Stimulated activated CD8-positive, alpha-beta memory T cell treated with anti-CD3 and anti-CD28 coated beads, Interleukin-2, amount 100 ng/mL, for 1 hour (primary cell): ENCODE results near the gene PTCRA.

Experiments used
- DNase-seq, 2 donors: peaks; one replicate each; pipeline ENCODE4 v3.0.0-alpha.2; 2020; ENCODE audit warnings: low read depth in 2 of 2

PTCRA gene

DNA sequence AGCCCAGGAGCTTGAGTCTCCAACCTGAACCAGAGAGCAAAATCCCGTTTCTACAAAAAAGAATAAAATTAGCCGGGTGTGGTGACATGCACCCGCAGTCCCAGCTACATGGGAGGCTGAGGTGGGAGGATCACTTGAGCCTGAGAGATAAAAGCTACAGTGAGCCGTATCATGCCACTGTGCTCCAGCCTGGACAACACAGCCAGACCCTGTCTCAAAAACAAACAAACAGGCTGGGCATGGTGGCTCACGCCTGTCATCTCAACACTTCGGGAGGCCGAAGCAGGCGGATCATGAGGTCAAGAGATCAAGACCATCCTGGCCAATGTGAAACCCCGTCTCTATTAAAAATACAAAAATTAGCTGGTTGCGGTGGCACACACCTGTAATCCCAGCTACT, 11.4 kb upstream of the PTCRA start:
- DNase-seq, result no peak

- no peak for DNase-seq
Measured at GRCh38 chr6:42907336-42907735, 8.5 kb upstream of the PTCRA start.

GRCh38 chr6:42909835-42910234, 6.0 kb upstream of the PTCRA start:
- DNase-seq, result no peak

GRCh38 chr6:42911171-42912021, 4.5 kb upstream of the PTCRA start:
- no peak for DNase-seq

- no peak for DNase-seq
Measured at GRCh38 chr6:42914546-42914945, 1.3 kb upstream of the PTCRA start.

GRCh38 chr6:42916288-42916687, 435 bp downstream of the PTCRA start:
- no peak for DNase-seq

- no peak for DNase-seq
Measured at GRCh38 chr6:42921801-42922200, 5.9 kb downstream of the PTCRA start.

- DNase-seq, result no peak
Measured at GRCh38 chr6:42923666-42924065, 7.8 kb downstream of the PTCRA start.

- DNase-seq, result no peak
Measured at GRCh38 chr6:42925248-42925857, 9.5 kb downstream of the PTCRA start.

DNA sequence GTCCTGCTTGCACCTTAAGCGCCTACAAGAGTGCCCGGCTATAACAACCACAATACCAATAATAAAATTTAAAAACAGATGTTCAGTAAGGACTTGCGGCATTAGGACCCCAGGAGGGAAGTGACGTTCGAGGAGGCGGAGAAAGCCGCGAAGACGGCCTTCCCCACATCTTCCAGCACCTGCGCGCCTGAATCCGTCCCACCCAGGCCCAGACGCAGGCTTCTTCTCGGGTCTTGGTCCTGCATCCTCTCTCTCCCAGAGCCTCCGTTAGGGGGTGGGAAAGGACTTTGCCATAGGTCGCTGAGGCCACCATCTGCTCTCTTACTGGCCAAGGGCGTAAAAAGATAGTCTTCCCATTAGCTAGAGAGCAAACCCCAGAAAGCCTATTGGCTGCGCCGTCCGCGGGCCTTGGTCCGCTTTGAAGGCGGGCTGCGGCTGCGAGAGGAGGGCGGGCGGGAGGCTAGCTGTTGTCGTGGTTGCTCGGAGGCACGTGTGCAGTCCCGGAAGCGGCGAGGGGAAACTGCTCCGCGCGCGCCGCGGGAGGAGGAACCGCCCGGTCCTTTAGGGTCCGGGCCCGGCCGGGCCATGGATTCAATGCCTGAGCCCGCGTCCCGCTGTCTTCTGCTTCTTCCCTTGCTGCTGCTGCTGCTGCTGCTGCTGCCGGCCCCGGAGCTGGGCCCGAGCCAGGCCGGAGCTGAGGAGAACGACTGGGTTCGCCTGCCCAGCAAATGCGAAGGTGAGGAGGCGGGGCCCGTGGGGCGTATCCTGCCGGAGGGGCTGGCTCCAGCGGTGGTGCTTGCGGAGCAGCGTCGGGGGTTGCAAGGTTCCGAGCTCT, 13.3 kb downstream of the PTCRA start, which contains the start of gene CNPY3:
Gene CNPY3, plus strand, starts transcription at position 495 of the 835 bp plus-strand sequence. Its CDS starts 91 bp downstream, at position 586.
- peak; percentile 87 to 90 for DNase-seq

DNA sequence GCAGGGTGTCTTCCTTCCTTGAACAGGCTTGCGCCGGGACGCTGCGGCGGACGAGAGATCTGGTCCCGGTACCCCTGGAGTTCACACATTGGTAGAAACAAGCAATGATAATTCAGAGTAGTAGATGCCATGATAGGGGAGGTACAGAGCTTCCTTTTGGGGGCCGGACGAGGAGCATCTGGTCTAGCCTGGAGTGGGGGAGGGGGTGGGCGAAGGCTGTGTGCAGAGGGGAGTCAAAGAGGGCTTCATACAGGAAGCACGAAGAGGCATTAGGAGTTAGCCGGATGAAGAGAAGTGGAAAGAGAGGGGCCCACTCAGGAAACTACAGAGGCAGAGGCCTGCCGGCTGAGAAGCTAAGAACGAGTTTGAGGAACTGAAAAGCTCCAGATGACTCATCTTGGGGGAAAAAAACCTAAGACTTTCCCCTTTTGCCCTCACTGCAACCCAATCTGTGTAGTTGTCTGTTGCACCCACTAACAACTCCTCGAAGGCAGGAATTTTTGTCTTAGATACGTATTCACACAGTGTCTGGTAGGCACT, 14.0 kb downstream of the PTCRA start:
- peak; percentile 17 to 36 for DNase-seq

GRCh38 chr6:42932412-42932811, 16.6 kb downstream of the PTCRA start:
- no peak for DNase-seq

- no peak for DNase-seq
Measured at GRCh38 chr6:42933205-42933604, 17.4 kb downstream of the PTCRA start.

- no peak for DNase-seq
Measured at GRCh38 chr6:42935322-42935721, 19.5 kb downstream of the PTCRA start.

DNA sequence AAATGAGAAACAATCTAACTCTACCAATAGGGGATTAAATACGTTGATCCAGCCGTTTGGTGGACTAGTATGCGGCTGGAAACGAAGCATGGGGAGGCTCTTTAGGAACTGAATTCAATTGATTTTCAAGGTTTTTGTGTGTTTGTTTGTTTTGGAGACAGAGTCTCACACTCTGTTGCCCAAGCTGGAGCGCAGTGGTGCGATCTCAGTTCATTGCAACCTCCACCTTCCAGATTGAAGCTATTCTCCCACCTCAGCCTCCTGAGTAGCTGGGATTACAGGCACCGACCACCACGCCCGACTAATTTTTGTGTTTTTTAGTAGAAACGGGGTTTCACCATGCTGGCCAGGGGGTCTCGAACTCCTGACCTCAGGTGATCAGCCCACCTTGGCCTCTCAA, 20.5 kb downstream of the PTCRA start:
- no peak for DNase-seq

GRCh38 chr6:42937548-42938427, 21.9 kb downstream of the PTCRA start:
- no peak for DNase-seq

- no peak for DNase-seq
Measured at GRCh38 chr6:42938428-42938796, 22.6 kb downstream of the PTCRA start.

- no peak for DNase-seq
Measured at GRCh38 chr6:42938987-42939809, 23.3 kb downstream of the PTCRA start.

GRCh38 chr6:42939810-42940167, 23.9 kb downstream of the PTCRA start:
- DNase-seq, result no peak

DNA sequence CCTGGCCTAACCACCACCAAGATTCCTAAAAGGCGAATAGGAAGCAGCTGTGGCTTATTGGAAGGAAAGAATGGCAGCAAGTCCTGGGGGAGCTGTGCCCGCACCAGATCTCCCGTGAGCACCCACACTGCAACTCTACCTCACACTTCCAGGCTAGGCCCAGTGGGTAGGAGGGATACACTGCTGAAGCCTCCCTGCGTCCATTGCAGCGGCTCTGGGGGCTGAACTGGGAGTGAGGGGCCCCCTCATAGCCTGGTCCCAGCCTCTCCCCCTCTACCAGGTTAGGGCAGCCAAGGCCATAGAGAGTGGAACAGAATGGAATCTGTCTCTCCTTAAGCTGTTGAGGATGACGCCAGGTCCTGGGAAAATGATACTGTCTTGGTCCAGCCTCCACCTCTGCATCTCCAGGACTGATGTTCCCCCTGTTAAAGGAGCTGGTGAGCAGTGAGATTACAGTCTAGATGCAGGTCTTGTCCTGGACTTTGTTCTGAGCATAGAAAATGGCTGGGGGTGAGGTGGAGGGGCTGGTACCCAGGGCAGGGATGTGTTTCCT, 24.7 kb downstream of the PTCRA start:
- DNase-seq, result no peak
